ENCODE measurements around the gene CFAP221.

Gene CFAP221

GRCh38 chr2:119513832-119514231, 30.4 kb upstream of the CFAP221 start:
- TF ChIP-seq CTCF (IDR thresholded peaks at IDR 0.05; ENCODE audit: control insufficient read depth, insufficient read depth, low read depth, low read length, missing control alignments): no peak
- no peak overlapping the region for H3K4me3 ChIP-seq (ENCODE audit: control insufficient read depth, low read depth, low read length)
- no peak for DNase-seq (ENCODE audit: low read depth)

DNA sequence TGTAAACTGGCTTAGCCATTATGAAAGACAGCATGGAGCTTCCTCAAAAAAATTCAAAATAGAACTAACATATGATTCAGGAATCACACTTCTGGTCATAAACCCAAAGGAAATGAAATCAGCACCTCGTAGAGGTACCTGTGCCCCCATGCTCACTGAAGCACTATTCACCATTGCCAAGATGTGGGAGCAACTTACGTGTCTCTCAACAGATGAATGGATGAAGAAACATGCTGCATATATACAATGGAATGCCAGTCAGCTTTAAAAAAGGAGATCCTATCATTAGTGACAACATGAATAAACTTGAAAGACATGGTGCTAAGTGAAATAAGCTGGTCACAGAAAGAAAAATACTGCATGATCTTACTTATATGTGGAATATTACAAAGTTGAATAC, 28.1 kb upstream of the CFAP221 start:
- DNase-seq (ENCODE audit: low read depth): no peak
- H3K4me3 ChIP-seq (ENCODE audit: control insufficient read depth, low read depth, low read length): no peak overlapping the region
- TF ChIP-seq CTCF (IDR thresholded peaks at IDR 0.05; ENCODE audit: control insufficient read depth, insufficient read depth, low read depth, low read length, missing control alignments): no peak

- no peak overlapping the region for H3K4me3 ChIP-seq (ENCODE audit: control insufficient read depth, low read depth, low read length)
- DNase-seq (ENCODE audit: low read depth): no peak
- TF ChIP-seq CTCF (IDR thresholded peaks at IDR 0.05; ENCODE audit: control insufficient read depth, insufficient read depth, low read depth, low read length, missing control alignments): peak; percentile 77
Measured at GRCh38 chr2:119517433-119517832, 26.8 kb upstream of the CFAP221 start.

DNA sequence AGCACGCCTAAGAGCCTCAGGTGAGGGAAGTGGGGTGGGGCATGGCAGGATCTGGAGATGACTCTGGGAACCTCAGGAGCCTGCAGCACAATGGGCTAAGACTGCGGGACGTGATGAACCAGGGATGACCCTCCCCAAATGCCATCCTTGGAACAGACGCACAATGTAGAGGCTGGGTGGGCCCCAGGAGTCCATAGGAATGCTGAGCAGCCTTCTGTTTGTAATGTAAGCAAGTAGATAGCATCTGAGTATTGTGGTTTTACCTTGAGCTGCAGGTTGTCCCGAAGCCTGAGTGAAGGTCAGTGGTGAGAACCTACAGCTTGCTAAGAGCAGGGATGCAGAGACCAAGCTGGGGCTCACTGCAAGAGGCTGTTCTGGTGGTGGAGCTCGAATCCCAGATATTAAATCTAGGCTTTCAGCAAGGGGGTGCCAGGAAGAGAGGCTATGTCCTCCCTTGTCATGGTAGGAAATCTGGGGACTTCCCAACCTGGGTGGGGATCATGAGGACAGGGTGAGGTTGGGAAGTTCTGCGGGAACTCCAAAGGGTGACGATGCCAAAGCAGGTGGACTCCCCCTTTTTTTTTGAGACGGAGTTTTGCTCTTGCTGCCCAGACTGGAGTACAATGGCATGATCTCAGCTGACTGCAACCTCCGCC, 25.7 kb upstream of the CFAP221 start:
- no peak for DNase-seq (ENCODE audit: low read depth)
- no peak for TF ChIP-seq CTCF (IDR thresholded peaks at IDR 0.05; ENCODE audit: control insufficient read depth, insufficient read depth, low read depth, low read length, missing control alignments)
- H3K4me3 ChIP-seq (ENCODE audit: control insufficient read depth, low read depth, low read length): no peak overlapping the region

DNA sequence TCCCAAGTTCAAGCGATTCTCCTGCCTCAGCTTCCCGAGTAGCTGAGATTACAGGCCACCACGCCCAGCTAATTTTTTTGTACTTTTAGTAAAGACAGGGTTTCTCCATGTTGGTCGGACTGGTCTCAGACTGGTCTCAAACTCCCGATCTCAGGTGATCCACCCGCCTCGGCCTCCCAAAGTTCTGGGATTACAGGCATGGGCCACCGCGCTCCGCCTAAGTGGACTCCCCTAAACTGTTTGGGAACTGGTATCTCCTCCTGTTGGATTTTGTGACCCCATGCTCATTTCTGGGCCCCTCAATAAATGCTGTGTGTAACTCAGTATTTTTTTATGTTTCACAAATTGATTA, 25.2 kb upstream of the CFAP221 start:
- TF ChIP-seq CTCF (IDR thresholded peaks at IDR 0.05; ENCODE audit: control insufficient read depth, insufficient read depth, low read depth, low read length, missing control alignments): no peak

DNA sequence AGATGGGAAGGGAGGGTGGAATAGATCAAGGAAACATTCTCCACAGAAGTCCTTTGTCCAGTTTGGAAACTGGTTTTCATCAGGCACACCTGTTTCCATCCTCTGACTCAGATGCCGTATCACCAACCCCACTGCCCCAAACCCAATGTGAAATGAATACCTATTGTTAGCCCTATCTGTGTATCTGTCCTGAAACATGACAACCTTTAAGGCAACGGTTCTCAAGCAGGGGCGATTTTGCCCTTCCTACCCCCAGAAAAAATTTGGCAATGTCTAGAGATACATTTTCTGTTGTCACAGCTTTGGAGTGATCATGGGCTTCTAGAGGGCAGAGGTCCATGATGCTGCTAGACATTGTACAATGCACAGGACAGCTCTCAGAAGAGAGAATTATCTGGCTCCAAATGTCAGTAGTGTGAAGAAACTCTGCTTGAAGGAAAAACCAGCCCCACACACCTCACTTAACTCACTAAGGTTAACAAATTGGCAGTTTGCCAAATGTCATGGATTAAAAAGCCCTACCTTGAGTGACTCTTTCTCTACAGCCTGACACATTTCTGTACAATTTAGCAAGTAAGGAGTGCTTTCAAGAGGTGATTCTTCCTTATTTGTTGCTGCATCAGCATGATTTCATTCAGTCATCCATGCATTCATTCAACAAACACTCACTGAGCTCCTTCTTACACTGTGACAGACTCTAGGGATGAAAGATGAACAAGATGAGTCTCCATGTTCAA, 23.4 kb upstream of the CFAP221 start:
- no peak for DNase-seq (ENCODE audit: low read depth)
- TF ChIP-seq CTCF (IDR thresholded peaks at IDR 0.05; ENCODE audit: control insufficient read depth, insufficient read depth, low read depth, low read length, missing control alignments): no peak
- no peak overlapping the region for H3K4me3 ChIP-seq (ENCODE audit: control insufficient read depth, low read depth, low read length)

More for the DNA sequence above, 25.2 kb upstream of the CFAP221 start:
- no peak overlapping the region for H3K4me3 ChIP-seq (ENCODE audit: control insufficient read depth, low read depth, low read length)
- no peak for DNase-seq (ENCODE audit: low read depth)

Data from AG09309 (cell line).